RPMI8226 (cell line): Measurements from ENCODE around the gene RPTOR.

Experiments
- DNase-seq: peaks from one replicate; pipeline ENCODE4 v3.0.0-alpha.2; 2015

RPTOR gene

DNA sequence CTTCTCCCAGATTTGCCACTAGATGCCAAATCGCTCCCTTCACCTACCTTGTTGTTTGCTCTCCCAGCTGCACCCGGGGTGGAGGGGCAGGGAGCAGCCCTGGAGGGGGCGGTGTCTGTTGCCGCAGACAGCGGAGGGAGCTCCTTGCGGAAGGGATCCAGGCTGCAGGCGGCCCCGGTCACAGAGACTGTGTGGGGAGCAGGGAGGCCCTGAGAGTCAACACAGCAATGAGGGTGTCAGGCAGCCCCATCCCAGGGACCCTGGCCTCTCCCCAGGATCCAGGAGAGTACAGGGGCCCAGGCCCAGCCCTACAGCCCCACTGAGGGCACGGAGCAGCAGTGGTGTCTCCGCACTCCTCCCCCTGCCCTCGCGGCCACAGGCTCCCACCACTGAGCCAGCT is 396.5 kb downstream of the RPTOR start:
- no peak for DNase-seq

DNA sequence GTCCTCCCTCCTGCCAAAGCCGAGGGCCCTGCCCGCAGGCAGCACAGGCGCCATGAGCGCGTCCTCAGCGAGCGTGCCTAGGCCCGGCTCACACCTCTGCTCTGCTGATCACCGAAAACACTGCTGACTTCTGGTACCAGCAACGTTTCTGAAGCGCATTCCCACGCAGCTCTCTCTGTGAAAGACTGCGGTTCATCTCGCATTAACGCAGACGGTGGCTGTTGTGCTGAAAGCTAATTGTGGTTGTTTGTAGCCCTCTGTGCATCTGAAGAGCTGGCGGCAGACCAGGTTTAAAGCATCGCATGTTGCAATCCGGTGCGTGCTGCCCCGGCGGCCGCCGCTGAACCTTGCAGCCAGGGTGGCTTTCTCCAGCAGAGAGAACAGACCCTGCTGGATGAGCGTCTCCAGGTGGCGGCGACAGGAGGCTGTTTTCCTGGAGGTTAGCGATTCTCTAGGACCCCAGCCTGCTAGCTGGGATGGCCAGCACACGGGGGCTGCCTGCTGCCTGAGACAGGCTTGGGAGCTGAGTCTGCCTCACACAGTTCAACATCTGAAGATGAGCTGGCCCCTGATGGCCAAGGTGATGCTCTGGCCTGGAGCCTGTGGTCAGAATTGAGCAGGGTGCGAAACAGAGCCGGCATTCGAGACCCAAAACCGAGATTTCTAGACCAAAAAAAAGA is 397.2 kb downstream of the RPTOR start:
- no peak for DNase-seq

DNA sequence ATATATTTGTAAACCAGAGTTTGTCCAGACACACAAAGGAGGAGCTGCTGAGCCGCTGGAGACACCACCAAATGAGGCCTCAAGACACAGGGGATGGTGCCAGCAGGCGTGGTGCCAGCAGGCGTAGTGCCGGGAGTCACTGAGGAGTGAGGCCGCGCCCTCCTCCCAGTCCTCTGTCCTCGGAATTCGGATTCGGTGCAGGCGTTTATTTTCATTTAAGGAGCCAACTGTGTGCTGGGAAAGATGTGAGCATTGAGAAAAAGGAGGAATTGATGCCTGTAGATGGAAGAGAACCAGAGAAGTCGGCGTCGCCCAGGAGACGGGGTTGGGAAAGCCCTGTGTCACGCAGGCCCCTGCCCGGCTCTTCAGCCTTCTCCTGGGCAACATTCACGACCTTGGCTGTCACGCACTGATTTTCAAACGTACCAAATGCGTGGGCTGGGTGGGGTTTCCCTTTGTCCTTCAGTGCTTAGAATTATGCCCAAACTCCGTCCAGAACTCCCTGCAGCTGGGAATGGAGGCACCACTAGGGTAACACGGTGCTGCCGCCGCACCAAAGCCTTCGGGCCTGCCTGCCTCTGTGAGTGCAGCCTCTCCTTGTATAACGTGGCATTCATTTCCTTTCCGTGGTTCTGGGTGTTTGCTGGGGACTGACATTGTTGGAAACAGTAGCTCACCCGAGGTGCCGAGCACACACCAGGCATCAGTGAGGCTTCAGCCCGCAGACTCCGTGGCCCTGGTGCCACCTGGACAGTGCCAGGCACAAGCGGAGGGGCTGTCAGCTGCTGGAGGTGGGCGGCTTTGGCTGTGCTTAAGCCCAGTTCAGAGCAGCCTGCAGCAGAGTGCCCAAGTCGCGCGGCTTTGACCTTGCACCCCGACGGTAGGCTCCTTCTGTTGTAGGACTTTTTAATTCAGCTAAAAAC is 398.0 kb downstream of the RPTOR start:
- DNase-seq = no peak

DNA sequence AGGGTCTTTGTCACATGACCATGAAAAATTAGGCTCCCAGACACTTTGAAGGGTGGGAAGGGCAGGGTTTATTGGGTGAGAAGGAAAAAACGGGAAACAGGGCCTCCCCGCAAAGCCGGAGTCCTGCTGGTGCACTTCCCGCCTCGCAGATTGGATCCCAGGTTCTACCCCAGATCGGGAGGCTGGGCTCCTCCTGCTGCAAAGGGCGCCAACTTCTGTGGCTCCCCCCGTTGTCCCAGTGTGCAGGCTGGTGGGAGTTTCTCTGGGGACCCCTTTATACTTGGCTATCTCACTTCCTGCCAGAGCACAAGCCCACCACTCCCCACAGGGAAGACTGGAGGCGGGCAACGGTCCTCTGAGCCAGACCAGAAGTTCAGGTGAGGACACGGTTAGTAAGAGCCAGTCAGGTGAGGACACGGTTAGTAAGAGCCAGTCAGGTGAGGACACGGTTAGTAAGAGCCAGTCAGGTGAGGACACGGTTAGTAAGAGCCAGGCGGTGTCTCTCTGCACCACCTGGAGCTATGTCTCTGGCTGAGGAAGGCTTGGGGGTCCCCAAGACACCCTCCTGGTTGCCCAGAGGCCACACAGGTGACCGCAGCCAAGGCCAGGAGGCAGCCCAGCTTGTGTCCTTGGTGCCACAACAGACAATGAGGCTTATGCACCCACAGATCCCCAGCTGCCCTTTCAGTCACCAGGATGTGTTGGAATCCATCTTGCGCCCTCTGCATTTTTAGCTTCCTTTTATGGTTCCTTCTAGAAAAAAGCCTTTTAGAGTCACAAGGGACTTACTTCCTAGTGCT is 398.9 kb downstream of the RPTOR start:
- DNase-seq = no peak

DNA sequence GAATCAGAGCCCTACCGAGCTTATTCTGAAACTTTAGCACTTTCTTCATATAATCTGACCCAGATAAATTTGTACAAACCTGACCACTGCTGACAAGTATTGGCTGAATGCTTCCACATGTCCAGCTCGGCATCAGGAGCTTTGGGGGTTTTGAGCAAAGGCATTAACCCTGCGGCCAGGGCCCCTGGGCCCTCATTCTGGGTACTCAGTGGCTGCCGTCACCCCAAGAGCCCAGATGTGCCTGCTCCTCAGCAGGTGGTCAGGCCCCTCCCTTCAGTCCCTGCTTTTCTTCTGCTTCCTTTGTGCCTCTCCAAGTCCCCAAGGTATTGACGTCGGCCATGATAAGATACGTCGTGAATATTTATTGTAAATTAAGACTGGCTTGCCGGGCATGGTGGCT is 399.7 kb downstream of the RPTOR start:
- DNase-seq = no peak

DNA sequence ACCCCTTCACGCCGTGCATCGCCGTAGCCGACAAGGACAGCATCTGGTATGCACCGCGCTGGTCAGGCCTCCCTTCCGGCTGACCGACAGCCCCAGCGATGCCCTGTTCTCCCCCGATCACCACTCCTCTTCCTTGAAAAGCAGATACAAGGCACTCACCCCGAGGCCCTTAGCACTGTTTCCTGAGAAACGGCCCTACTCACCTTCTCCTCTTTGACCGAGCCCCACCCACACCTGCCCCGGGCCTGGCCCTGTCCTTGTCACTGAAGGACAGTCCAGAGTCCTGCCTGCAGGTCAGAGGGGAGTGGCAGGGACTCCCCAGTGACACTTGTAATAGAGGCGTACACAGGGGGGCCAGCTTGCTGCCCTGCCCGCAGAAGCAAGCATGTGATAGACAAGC is 401.1 kb downstream of the RPTOR start:
- DNase-seq = no peak

DNA sequence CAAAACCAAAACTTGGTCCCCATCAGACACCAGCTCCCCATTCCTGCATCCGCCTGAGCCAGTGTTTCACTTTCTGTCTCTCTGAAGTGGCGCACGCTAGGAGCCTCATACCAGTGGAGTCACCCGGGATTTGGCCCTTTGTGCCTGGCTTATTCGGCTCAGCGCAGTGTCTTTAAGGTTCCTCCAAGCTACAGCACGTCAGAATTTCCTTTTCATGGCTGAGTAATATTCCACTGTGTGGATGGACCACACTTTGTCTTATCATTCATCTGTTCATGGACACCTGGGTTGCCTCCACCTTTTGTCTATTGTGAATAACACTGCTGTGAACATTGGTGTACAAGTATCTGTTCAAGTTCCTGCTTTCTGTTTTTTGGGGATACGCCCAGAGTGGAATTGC is 401.8 kb downstream of the RPTOR start:
- DNase-seq = no peak

DNA sequence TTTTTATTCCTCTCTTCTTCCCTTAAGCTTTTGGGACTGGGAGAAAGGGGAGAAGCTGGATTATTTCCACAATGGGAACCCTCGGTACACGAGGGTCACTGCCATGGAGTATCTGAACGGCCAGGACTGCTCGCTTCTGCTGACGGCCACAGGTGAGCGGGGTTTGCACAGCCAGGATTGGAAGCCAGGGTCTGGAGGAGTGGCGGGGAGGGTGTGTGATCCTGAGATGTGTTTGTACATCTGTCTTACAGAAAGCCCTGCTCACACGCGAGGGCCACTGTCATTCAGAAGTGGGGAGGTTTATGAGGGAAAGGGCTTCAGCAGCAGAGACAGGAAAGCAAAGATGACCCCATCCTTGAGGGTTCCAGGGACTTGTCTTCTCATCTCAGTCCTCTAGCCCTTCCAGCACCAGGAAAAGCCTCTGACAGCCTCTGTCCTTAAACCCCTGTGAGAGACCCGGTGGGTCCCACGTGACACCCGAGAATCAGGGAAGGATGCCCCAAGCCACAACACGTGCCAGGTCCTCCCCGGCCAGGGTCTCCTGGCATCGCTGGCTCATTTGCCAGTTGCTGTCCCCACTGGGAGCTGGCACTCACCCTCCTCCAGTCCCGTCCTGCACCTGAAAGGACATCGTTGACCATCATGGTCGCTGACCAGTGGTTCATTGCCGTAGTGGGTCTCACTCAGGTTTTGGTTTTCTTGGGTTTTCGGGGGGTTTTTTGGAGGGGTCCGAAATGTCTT is 402.7 kb downstream of the RPTOR start:
- DNase-seq = no peak

DNA sequence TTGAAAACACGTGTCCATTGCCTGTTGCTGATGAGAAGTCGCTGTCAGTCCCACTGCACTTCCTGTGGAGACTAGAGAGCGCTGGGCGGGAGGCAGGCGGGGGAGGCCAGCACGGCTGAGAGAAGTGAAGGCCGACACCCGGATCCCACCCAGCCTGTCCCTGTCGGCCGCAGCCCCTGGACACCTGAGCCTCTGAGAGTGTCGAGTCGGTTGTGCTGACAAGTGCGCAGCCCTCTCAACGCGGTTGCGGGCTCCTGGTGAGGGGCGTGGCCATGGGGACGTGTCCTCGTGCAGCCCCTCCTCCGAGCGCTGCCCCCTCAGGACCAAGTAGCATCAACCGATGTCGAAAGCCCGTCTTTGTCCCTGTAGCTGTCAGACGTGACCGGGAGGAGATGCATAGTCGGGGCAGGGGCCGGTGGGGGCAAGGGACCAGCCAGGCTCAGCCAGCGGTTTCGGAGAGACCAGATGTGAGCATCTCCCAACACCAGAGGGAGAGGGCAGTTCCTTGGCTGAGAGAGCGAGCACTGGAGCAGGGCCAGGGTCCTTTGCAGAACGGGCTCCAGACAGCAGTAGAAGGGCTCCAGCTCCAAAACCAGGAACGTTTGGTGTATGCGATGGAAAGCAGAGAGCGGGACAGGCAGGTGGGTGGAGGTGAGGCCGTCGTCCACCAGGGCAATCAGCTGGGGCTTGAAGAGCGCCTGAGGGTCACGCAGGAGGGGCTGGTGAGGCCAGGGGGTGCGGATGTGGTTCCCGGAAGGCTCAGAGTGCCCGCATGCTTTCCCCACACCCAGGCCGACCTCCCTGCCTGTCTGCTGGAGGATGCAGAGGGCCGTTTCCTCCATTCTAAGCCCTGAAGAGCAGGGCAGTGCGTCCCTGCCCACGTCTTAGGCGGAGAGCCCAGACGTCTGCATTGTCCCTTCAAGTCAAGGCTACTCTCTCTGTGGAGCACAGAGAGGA is 403.7 kb downstream of the RPTOR start:
- DNase-seq = no peak

DNA sequence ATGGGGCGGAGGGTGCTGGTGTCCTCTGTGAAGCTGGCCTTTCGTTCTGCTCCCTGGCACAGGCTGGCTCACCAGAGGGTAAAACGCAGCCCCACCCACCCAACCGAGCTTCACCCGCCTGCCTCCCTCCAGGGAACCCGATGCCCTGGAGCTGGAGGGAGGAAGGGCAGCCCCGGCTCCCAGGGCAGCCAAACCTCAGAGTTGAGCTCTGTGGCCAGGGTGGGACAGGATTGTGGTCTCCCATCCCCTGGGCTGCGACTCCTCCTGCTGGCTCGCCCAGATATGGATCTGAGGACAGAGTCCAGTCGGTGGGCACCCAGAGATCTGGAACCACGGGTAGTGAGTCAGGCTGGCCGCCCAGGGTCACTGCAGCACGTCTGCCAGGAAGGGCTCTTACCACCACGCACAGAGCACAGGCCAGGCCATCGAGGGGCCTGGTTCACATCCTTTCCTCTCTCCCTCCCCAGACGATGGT is 404.4 kb downstream of the RPTOR start:
- no peak for DNase-seq

DNA sequence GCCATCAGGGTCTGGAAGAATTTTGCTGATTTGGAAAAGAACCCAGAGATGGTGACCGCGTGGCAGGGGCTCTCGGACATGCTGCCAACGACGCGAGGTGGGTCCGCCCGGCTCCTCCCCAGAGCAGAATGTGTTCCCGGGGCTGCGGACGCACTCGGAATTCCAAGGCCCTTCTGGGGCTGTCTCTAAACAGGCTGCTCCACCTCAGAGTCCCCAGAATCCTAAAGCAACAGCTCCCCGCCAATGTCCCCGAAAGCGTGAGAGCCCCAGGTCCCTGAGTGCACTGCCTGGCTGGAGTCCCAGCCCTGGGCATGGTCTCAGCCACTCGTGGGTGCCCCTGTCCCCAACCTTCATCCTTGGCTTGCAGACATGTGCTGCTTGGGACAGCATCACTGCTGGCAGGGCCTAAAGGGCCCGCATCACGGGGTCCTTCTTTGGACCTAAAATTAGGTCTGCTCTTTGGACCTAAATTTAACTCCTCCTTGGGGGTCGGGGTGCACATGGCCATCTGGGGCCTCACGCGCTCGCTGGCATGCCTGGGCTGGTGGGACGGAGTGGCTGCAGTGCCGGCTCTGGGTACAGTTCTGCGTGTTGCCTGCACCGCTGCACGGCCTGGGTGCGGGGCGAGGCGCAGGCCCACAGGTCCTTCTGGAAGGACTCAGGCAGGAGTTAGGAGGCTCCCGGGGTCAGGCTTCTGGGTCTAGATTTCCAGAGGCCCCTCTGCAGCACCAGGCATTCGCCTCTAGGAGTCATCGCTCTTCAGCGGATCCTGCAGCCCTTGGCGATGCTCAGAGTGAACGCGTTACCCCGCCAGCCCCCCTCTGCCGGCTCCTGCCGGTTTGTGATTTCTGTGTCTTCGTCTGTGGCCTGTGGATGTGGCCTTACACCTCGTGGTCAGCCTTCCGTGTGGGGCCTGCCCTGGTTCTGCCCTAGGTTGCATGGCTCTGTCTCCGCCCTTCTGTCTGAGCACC is 405.1 kb downstream of the RPTOR start:
- DNase-seq = no peak

DNA sequence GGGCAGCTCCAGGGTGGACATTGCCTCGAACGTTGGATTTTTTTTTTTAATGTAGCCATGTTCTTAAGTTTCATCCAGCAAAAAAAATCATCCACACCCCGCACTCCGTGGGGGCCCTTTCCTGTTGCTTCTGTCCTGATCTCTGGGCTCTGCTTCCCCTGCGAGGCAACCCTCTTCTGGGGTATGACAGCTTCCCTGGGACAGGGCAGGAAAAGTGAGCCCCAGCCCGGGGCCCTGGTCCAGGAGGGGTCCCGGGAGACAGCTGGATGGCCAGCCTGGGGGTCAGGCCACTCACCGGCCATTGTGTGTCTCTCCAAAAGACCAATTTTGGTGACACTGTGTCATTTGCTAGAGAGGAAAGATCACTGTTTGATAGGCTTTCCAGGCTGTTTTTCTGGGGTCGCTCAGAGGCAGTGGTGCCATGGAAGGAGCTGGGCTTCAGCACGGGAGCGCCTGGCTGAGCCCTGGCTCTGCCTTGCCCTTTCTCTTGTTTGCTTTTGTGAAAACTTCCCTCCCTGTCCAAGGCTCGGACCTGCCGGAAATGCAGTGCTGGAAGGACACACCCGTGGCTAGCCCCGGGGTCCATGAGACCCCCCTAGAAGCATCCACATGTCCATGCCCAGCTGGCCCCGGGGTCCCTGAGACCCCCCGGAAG is 406.0 kb downstream of the RPTOR start:
- no peak for DNase-seq

DNA sequence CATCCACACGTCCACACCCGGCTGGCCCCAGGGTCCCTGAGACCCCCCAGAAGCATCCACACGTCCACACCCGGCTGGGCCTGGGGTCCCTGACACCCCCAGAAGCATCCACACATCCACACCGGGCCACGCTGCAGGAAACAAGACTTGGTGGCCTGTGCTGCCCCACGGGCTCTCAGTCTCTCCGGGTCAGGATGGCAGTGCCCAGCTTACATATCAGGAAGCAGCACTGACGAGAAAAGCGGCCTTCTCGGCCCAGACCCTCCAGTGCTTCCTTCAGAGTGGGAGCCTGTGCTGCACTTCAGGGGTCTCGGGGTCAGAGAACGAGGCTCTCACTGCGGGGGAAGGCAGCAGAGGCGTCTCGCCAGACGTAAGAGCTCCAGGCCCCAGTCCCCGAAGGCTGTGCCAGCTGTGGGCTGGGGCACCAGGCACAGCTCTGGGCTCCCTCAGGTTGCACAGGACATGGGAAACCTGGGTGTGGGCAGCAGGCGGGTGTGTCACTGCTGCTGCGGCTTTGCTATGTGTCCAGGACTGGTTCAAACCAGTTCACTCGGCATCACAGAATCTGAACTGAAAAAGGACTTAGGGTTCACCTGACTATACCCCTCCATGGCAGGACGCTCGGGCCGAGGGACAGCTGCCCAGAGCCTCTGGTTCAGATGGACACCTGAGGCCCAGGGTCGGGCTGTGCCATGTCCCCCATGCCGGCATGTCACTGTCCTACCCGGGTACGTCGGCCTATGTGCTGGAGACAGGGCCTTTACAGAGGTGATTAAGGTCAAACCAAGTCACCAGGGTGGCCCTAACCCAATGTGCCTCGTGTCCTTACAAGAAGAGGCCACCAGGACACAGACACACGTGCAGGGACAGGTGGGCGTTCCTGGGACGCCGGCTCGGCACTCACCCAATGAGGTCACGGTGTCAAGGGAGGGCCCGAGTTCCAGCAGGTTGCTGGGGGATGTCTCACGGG is 406.8 kb downstream of the RPTOR start:
- no peak for DNase-seq

DNA sequence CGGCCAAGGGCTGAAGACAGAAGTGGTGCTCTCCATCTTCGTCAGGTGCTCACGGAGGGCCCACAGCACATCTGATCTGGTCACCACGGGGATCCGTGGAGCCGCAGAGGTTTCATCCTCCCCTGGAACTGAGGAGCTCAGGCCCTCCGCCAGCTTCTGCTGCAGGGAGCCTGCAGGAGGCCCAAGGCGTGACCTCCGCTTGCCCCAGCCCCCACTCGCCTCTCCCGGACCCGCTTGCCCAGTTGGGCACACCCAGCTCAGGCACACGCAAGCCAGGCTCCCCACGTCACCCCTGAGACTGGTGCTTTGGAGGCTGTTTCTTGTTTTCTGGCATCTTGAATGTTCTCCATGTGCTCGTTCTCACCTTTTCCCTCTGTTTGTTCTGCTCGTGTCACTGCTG is 407.7 kb downstream of the RPTOR start:
- DNase-seq = no peak

DNA sequence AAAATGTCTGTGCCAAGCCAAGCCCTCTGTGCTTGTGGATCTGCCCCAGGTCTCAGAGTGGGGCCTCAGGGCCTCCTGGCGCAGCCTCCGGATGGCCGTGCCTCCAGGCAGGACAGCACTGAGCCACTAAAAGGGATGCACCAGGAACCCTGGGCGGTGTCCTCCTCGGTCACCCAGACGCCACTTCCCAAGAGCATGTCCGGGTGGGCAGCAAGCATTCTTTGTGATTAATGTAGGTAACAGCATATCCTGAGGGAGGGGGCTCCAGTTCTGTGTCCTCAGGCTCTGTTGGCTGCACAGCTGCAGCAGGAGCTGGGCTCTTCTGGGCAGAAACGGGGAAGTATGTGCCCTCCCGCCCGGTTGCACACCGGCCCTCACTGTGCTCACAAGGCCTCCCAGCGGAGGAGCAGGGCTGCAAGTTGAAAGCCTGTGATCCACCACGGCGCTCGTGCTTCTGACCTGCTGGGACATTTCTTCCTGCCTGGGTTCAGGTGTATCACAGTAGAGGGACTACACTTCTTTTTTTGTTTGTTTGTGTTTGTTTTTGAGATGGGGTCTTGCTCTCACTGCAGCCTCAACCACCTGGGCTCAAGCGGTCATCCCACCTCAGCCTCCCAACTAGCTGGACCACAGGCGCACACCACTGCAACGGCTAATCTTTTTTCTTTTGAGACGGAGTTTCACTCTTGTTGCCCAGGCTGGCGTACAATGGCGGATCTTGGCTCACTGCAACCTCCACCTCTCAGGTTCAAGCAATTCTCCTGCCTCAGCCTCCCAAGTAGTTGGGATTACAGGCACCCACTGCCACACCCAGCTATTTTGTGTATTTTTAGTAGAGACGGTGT is 409.1 kb downstream of the RPTOR start:
- DNase-seq = no peak

DNA sequence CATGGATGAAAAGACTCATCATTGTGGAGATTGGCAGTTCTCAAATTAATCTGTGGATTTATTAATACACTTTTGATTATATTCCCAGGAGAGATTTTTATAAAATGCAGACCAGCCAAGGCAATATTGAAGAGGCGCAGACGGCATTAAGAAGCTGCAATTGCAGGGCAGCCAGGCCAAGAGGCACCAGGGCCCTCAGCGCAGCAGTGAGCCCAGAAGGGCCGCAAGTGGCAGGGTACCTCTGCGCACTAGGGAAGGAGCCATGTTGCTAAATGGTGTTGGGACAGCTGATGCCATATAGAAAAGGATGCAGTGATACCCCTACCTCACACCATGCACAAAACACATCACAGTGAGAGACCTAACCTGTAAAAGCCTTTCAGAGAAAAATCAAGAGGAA is 410.4 kb downstream of the RPTOR start:
- no peak for DNase-seq

DNA sequence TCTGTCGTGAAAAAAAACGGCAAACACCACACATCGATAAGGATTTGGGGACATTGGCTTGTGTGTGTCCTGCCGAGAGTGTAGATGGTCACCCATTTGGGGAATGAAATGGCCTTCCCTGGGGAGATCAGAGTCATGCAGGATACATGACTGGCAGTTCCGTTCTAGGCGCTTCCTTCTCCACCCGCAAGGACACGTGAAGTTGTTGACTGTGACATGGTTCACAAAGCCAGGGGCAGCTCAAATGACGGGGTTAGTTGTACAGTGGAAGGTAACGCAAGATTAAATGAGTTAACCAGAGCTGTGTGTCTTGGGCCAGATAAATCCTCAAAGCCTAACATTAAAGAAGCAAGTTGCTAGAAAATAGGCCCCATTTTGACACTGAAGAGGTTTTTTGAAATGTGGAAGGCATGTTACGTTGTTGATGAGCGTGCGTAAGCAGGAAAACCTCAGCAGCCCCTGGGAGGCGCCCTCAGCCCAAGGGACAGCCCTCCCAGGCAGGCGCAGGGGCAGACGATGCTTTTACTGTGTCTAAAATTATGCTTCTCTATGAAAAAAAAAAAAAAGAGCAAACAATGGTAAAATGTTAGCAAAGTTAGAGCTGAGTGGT is 411.1 kb downstream of the RPTOR start:
- DNase-seq = no peak
